A549 treated with RU486 at 1 μM for 4 hours (cell line): Measurements from ENCODE around the gene GINM1. TPM values are rescaled to one million over a fixed set of nuclear protein-coding genes. Genes with fewer than 3 reads are reported as not detected.

Source experiments
- total RNA-seq: library from RNA; stranded (reverse); fragments of 200-300 nt; extraction: Qiagen RNA extraction; gene quantifications from 5 replicates; pipeline ENCODE4 v1.2.3, GENCODE V29; 2022; ENCODE audit warnings: low read depth

Gene GINM1, protein sequence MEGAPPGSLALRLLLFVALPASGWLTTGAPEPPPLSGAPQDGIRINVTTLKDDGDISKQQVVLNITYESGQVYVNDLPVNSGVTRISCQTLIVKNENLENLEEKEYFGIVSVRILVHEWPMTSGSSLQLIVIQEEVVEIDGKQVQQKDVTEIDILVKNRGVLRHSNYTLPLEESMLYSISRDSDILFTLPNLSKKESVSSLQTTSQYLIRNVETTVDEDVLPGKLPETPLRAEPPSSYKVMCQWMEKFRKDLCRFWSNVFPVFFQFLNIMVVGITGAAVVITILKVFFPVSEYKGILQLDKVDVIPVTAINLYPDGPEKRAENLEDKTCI
- total RNA-seq, result 15.9 to 34.2 TPM (median 27.5 TPM) in 5 replicates

DNA sequence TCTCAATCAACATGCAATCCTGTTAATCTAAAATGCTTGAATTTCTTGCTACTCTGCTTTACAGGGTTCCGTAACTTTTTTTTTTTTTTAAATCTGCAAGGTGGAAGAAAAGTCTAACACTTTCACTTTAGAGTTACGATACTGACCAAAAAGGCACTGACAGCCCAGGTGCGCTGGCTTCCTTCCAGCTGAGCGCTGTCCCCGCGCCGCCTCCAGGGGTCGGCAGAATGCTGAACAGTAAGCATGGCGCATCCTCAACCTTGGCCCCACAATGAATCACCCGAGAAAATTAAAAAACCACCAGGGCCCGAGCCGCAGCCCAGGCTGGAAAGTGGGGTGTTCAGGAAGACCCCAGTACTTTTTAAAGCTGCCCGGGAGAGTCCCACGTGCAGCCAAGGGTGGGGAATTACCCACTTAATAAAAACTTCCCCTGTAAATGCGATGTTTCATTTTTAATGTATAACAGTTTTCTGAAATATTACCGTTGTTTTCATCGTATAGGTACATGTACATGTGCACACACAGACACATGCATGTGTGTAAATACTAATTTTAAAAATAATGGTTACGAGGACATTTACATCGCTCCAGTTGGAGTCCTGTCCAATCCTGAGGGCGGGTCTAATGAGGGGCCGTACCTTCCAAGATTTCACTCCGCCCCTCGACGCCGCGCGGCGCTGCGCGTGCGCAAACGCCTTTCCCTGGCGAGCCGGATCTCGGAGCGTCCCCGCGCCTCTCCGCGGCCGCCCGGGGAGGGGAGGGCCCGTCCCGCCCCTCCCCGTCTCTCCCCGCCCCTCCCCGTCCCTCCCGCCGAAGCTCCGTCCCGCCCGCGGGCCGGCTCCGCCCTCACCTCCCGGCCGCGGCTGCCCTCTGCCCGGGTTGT lies at the start of gene GINM1:
Gene GINM1, plus strand, starts transcription at position 849 of the 883 bp plus-strand sequence. CDS start 40 bp downstream, outside the sequence.

DNA sequence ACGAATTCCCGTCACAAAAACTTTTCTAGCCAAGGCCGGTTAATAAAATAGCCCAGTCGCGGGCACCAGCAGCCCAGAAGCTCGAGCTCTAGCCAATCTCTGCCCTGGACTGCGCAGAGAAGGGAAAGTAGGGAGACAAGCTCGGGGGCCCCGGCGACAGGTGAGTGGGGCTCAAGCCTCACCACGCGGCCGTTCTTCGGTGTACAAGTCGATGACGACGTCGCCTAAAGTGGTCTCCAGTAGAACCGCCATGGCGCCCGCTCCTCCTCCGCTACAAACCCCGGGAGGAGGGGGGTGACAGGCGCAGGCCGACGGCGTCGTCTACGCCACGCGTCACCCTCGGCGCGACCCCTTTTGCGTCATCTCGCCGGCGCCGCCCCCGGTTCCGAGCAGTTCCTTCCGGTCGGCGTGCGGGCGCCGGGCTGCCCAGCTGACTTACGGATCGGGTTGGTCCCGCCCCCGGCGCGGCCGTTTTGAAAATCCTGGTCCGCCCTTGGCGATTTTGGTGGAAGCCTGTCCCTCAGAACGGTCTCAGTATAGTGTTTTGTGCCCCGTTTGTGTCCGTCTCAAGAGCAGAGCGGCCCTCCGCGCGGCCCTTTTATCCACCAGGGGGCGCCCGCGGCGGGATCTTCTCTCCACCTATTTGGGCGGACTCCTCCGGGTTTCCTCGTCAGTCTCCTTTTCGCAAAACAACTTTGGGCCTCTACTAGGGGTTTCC lies 20.3 kb upstream of the GINM1 start, which contains the start of gene PPIL4:
Gene PPIL4, minus strand, starts transcription at position 290 of the 718 bp plus-strand sequence. Its CDS starts 38 bp downstream, at position 252.

Other genes starting within 250 kb of the GINM1 start
- 14.7 to 31.1 TPM (median 24.1 TPM) in 5 replicates for gene TAB2, start 248.7 kb upstream of the GINM1 start, total RNA-seq
- gene SUMO4, start 166.1 kb upstream of the GINM1 start, total RNA-seq, result not detected in 5 replicates
- 0.06 to 0.09 TPM (median 0.06 TPM) in 4 of 5 replicates, not detected in the other for gene ZC3H12D, start 81.4 kb upstream of the GINM1 start, total RNA-seq
- 10.6 to 22.6 TPM (median 15.2 TPM) in 5 replicates for gene PPIL4, start 20.3 kb upstream of the GINM1 start, total RNA-seq
- 8.6 to 12.4 TPM (median 11.2 TPM) in 5 replicates for gene KATNA1, start 82.3 kb downstream of the GINM1 start, total RNA-seq
- gene LATS1, start 151.7 kb downstream of the GINM1 start, total RNA-seq, result 4.7 to 8.3 TPM (median 7.7 TPM) in 5 replicates
- gene NUP43, start 180.2 kb downstream of the GINM1 start, total RNA-seq, result 11.0 to 16.2 TPM (median 14.7 TPM) in 5 replicates
- gene PCMT1, start 183.4 kb downstream of the GINM1 start, total RNA-seq, result 84.5 to 93.1 TPM (median 88.8 TPM) in 5 replicates